H1 (cell line): ENCODE data around the gene MPEG1. TPM values are rescaled to one million over a fixed set of nuclear protein-coding genes. Genes with fewer than 3 reads are reported as not detected.

Experiments
- CTCF ChIA-PET: fragments of 300-600 bp; sonication (Branson Sonifier 250); formaldehyde crosslinking; loops from one replicate; lab custom pipeline; 2021; ENCODE audit not compliant: partially characterized antibody; lab: Charles Lee
- POLR2A ChIA-PET: fragments of 300-600 bp; sonication (Branson Sonifier 250); formaldehyde crosslinking; loops from one replicate; lab custom pipeline; 2021; ENCODE audit warnings: inconsistent platforms; ENCODE audit not compliant: partially characterized antibody; lab: Charles Lee
- DNase-seq, 2 experiments: peaks; one replicate each; pipeline versions ENCODE4 v3.0.0 to v3.0.0-alpha.2; 2010 to 2022; ENCODE audit warnings: low spot score in 2 of 2, low read depth in 1 of 2, mixed read lengths in 1 of 2
- FAIRE-seq: peaks from 2 replicates; lab custom pipeline; 2011; peaks lifted over from hg19 to GRCh38; lab: Jason Lieb, UNC
- H2AFZ ChIP-seq: 2 replicates; pipeline ENCODE4 v1.8.1; 2012; ENCODE audit warnings: low read length, inconsistent platforms
- H2AK5ac ChIP-seq: 2 replicates; pipeline ENCODE4 v1.6.1; 2013; ENCODE audit warnings: low read depth, low read length
- H2BK120ac ChIP-seq: replicated peaks from 2 replicates; pipeline ENCODE3; 2013; ENCODE audit warnings: low read depth, low read length, inconsistent platforms
- H2BK12ac ChIP-seq: 2 replicates; pipeline ENCODE4 v1.6.1; 2013; ENCODE audit warnings: low read depth, low read length
- H2BK15ac ChIP-seq: 2 replicates; pipeline ENCODE4 v1.6.1; 2013; ENCODE audit warnings: low read length
- H2BK20ac ChIP-seq: 2 replicates; pipeline ENCODE4 v1.6.1; 2013; ENCODE audit warnings: low read length
- H2BK5ac ChIP-seq: 2 replicates; pipeline ENCODE4 v1.6.1; 2013; ENCODE audit warnings: low read depth, low read length
- H3K14ac ChIP-seq: 2 replicates; pipeline ENCODE4 v1.6.1; 2013; ENCODE audit warnings: inconsistent platforms; ENCODE audit not compliant: insufficient read length
- H3K18ac ChIP-seq: 2 replicates; pipeline ENCODE4 v1.6.1; 2013; ENCODE audit warnings: low read length; ENCODE audit errors: extremely low read depth
- H3K23ac ChIP-seq: 2 replicates; pipeline ENCODE4 v1.6.1; 2013; ENCODE audit warnings: inconsistent platforms; ENCODE audit not compliant: insufficient read length
- H3K23me2 ChIP-seq: 2 replicates; pipeline ENCODE4 v1.6.1; 2013; ENCODE audit warnings: low read depth, low read length
- H3K27ac ChIP-seq: 2 replicates; pipeline ENCODE4 v1.6.1; 2011; ENCODE audit warnings: low read depth, low read length, inconsistent platforms
- H3K27me3 ChIP-seq, 4 experiments: replicated peaks in 1 of 4; 1 replicate in 1 of 4; 2 replicates in 3 of 4; pipeline versions ENCODE4 v1.6.1 to v1.8.1; 2011 to 2013; ENCODE audit warnings: low read length in 3 of 4, mild to moderate bottlenecking in 3 of 4, inconsistent platforms in 2 of 4, mixed read lengths in 2 of 4, moderate library complexity in 1 of 4; ENCODE audit not compliant: control insufficient read depth in 3 of 4, insufficient read depth in 3 of 4; ENCODE audit errors: extremely low read depth in 1 of 4
- H3K36me3 ChIP-seq, 4 experiments: 2 replicates each; pipeline versions ENCODE4 v1.6.1 to v1.8.1; 2011 to 2013; ENCODE audit warnings: mild to moderate bottlenecking in 4 of 4, low read length in 3 of 4, moderate library complexity in 2 of 4, control low read depth in 1 of 4, inconsistent platforms in 1 of 4; ENCODE audit not compliant: insufficient read depth in 4 of 4, control insufficient read depth in 2 of 4
- H3K4ac ChIP-seq: replicated peaks from 2 replicates; pipeline ENCODE3; 2013; ENCODE audit warnings: low read length, low read depth, mixed read lengths, inconsistent platforms; ENCODE audit not compliant: insufficient read length
- H3K4me1 ChIP-seq, 4 experiments: replicated peaks in 1 of 4; 1 replicate in 1 of 4; 2 replicates in 3 of 4; pipeline versions ENCODE4 v1.6.1 to v1.8.1; 2011 to 2013; ENCODE audit warnings: low read length in 3 of 4, inconsistent platforms in 2 of 4, mixed read lengths in 1 of 4; ENCODE audit not compliant: insufficient read depth in 4 of 4, control insufficient read depth in 3 of 4
- H3K4me2 ChIP-seq, 2 experiments: 2 replicates each; pipeline versions ENCODE4 v1.6.1 to v1.8.1; 2011 to 2013; ENCODE audit warnings: low read depth in 2 of 2, low read length in 2 of 2, control low read depth in 1 of 2, inconsistent platforms in 1 of 2, mild to moderate bottlenecking in 1 of 2; ENCODE audit not compliant: insufficient read depth in 1 of 2
- H3K4me3 ChIP-seq, 4 experiments: fragments of 200-600, 300-600 bp in 1 of 4; sonication (generic), shearing (Covaris generic), sonication (Bioruptor Twin) in 1 of 4; 2 replicates each; pipeline versions ENCODE4 v1.5.1 to v1.8.1; 2011 to 2016; ENCODE audit warnings: low read length in 4 of 4, low read depth in 3 of 4, control low read depth in 2 of 4, inconsistent platforms in 2 of 4, mild to moderate bottlenecking in 2 of 4, mixed read lengths in 1 of 4, moderate library complexity in 1 of 4; ENCODE audit not compliant: insufficient read depth in 2 of 4; ENCODE audit errors: extremely low read depth in 1 of 4
- H3K56ac ChIP-seq: replicated peaks from 2 replicates; pipeline ENCODE3; 2013; ENCODE audit warnings: low read depth, mild to moderate bottlenecking, mixed read lengths, low read length, inconsistent platforms; ENCODE audit not compliant: insufficient read length
- H3K79me1 ChIP-seq: 2 replicates; pipeline ENCODE4 v1.6.1; 2013; ENCODE audit warnings: low read depth, low read length, control low read depth
- H3K79me2 ChIP-seq, 2 experiments: 2 replicates each; pipeline versions ENCODE4 v1.6.1 to v1.8.1; 2012 to 2013; ENCODE audit warnings: low read length in 2 of 2, mild to moderate bottlenecking in 2 of 2, inconsistent platforms in 1 of 2; ENCODE audit not compliant: insufficient read depth in 2 of 2, control insufficient read depth in 1 of 2
- H3K9ac ChIP-seq, 4 experiments: replicated peaks in 1 of 4; 1 replicate in 1 of 4; 2 replicates in 3 of 4; pipeline versions ENCODE4 v1.6.1 to v1.8.1; 2011 to 2013; ENCODE audit warnings: low read depth in 3 of 4, low read length in 3 of 4, control low read depth in 2 of 4, mild to moderate bottlenecking in 2 of 4, moderate library complexity in 2 of 4, inconsistent platforms in 1 of 4; ENCODE audit errors: extremely low read depth in 1 of 4
- H3K9me3 ChIP-seq, 2 experiments: 2 replicates each; pipeline versions ENCODE4 v1.6.1 to v1.8.1; 2012 to 2013; ENCODE audit warnings: mild to moderate bottlenecking in 2 of 2, moderate library complexity in 2 of 2, control low read depth in 1 of 2, inconsistent platforms in 1 of 2, low read depth in 1 of 2, low read length in 1 of 2, mixed read lengths in 1 of 2; ENCODE audit not compliant: insufficient read depth in 2 of 2
- H4K20me1 ChIP-seq, 2 experiments: replicated peaks in 1 of 2; 2 replicates each; pipeline versions ENCODE3 to v1.8.1; 2011 to 2013; ENCODE audit warnings: inconsistent platforms in 2 of 2, low read length in 2 of 2, mild to moderate bottlenecking in 1 of 2; ENCODE audit not compliant: insufficient read depth in 2 of 2, control insufficient read depth in 1 of 2
- H4K5ac ChIP-seq: 2 replicates; pipeline ENCODE4 v1.6.1; 2013; ENCODE audit warnings: low read length, low read depth, mixed read lengths, inconsistent platforms; ENCODE audit not compliant: insufficient read length
- H4K8ac ChIP-seq: 2 replicates; pipeline ENCODE4 v1.8.0; 2013; ENCODE audit warnings: mild to moderate bottlenecking, moderate library complexity, low read length, inconsistent platforms; ENCODE audit not compliant: insufficient read depth; ENCODE audit errors: extremely low read depth
- H4K91ac ChIP-seq: replicated peaks from 2 replicates; pipeline ENCODE3; 2013; ENCODE audit warnings: low read length, mixed read lengths, inconsistent platforms; ENCODE audit not compliant: insufficient read length
- BCL11A ChIP-seq, 2 experiments: IDR thresholded peaks; one replicate each; pipeline ENCODE4 v1.6.1; 2011; ENCODE audit warnings: low read depth in 2 of 2, low read length in 2 of 2, mild to moderate bottlenecking in 2 of 2
- CBX5 ChIP-seq: fragments of 300-800, 300-1000 bp; sonication (generic); IDR thresholded peaks from 2 replicates; pipeline ENCODE4 v1.7.1; 2016; ENCODE audit warnings: antibody characterized with exemption, low read length, low read depth
- CEBPB ChIP-seq: IDR thresholded peaks from 2 replicates; pipeline ENCODE4 v1.6.1; 2012; ENCODE audit warnings: low read depth, low read length
- CHD2 ChIP-seq: IDR thresholded peaks from 2 replicates; pipeline ENCODE4 v1.6.1; 2012; ENCODE audit warnings: low read length, improper control_type of control experiment
- CREB1 ChIP-seq: IDR thresholded peaks from 2 replicates; pipeline ENCODE4 v1.6.1; 2012; ENCODE audit warnings: inconsistent platforms
- HDAC2 ChIP-seq, 2 experiments: fragments of 300-600 bp in 1 of 2; sonication (generic) in 1 of 2; IDR thresholded peaks; 2 replicates each; pipeline ENCODE4 v1.6.1; 2011 to 2012; ENCODE audit warnings: low read depth in 2 of 2, low read length in 2 of 2, mild to moderate bottlenecking in 2 of 2, moderate library complexity in 2 of 2, borderline replicate concordance in 1 of 2, inconsistent platforms in 1 of 2
- NRF1 ChIP-seq: IDR thresholded peaks from 2 replicates; pipeline ENCODE4 v1.6.1; 2011; ENCODE audit warnings: mild to moderate bottlenecking, low read depth, low read length, improper control_type of control experiment
- POLR2A ChIP-seq, 2 experiments: IDR thresholded peaks; 1 replicate in 1 of 2; 2 replicates in 1 of 2; pipeline ENCODE4 v1.6.1; 2011; ENCODE audit warnings: low read depth in 2 of 2, low read length in 2 of 2, mild to moderate bottlenecking in 2 of 2; ENCODE audit errors: control extremely low read depth in 1 of 2
- RNF2 ChIP-seq: fragments of 200-900, 300-1000 bp; sonication (generic); IDR thresholded peaks from 2 replicates; pipeline ENCODE4 v1.7.1; 2016; ENCODE audit warnings: borderline replicate concordance, low read depth, mild to moderate bottlenecking, antibody characterized with exemption, low read length; ENCODE audit not compliant: poor library complexity, severe bottlenecking; ENCODE audit errors: missing control alignments
- SRF ChIP-seq: IDR thresholded peaks from 2 replicates; pipeline ENCODE4 v1.6.1; 2011; ENCODE audit warnings: mild to moderate bottlenecking, low read depth, low read length, moderate library complexity
- WGBS, 2 experiments: shearing (Covaris generic) in 1 of 2; methylation state at CpG; one replicate each; pipeline versions ENCODE4 v1.1.6 to v1.1.7; 2013 to 2015; ENCODE audit warnings: low lambda C conversion rate in 2 of 2, mixed read lengths in 2 of 2, inconsistent platforms in 1 of 2, low coverage in 1 of 2, missing lambda C conversion rate in 1 of 2; ENCODE audit not compliant: insufficient replicate concordance in 2 of 2, insufficient coverage in 1 of 2, insufficient read length in 1 of 2; ENCODE audit errors: extremely low coverage in 1 of 2, missing lambda C conversion rate in 1 of 2; 5-methylcytosine and 5-hydroxymethylcytosine counted together
- polyA plus RNA-seq, 7 experiments: library from polyadenylated mRNA; depleted of rRNA in 3 of 7; stranded (reverse) in 5 of 7; unstranded in 2 of 7; fragments of >200 nt in 5 of 7; fragments of 200-250 nt in 2 of 7; gene quantifications; 1 replicate in 5 of 7; 2 replicates in 1 of 7; 4 replicates in 1 of 7; pipeline versions ENCODE4 v1.2.1 to v1.2.3, GENCODE V29; 2011 to 2013; ENCODE audit warnings: missing spikeins in 2 of 7, mixed read lengths in 2 of 7
- total RNA-seq: library from RNA; stranded (reverse); fragmentation: NEBNext Ultra II Directional; extraction: Animal tissue kit (Norgen Biotek cat#: 25700); gene quantifications from 2 replicates; pipeline ENCODE4 v1.2.1, GENCODE V29; 2021

The MPEG1 gene
- total and polyA plus RNA-seq, 2 of the 8 experiments (the other 6 are each of a cell fraction or from before 2014, with no cell fraction given), result not detected

DNA sequence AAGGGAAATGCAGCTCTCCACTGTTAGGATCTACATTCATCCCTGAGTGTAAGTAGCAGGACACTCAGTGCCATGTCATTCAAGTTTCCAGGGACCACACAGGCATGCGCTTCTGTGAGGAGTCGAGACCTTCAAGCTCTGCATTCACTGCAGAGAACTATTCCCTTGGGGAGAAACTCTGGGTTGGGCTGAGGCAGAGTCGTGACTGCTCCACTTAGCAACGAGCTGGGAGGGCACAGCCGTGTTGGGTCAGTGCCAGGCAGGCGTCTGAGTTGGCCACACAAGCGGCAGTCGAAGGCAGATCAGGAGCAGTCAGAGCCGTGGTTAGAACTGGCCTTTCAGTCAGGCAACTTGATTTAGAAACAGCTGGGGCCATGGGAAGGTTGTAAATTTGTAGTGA lies 14.7 kb downstream of the MPEG1 start:
- no peak overlapping the region for H3K23ac ChIP-seq
- 98% methylated on average over 9 of the region's 9 CpGs; no CpG with 5 or more reads in 1 of the 2 experiments for WGBS, 2 experiments
- H3K23me2 ChIP-seq, result no peaks in the 10 kb centered on the region
- TF ChIP-seq CHD2 (no peak), RNF2 (no peak), POLR2A (IDR thresholded peaks at IDR 0.05; ENCODE audit: control extremely low read depth in 1 of 2, low read depth in 2 of 2, low read length in 2 of 2) (no peak), SRF (no peak), CREB1 (no peak), HDAC2 (IDR thresholded peaks at IDR 0.05; ENCODE audit: borderline replicate concordance in 1 of 2, low read depth in 2 of 2, low read length in 2 of 2) (no peak), CBX5 (no peak), CEBPB (no peak), BCL11A (IDR thresholded peaks at IDR 0.05; ENCODE audit: low read depth in 2 of 2, low read length in 2 of 2) (no peak), NRF1 (no peak)

More for the DNA sequence above, 14.7 kb downstream of the MPEG1 start:
- Histone ChIP-seq H3K14ac (no peak overlapping the region), H3K18ac (no peak overlapping the region), H4K8ac (no peak overlapping the region), H2BK120ac (no peak overlapping the region), H3K27ac (no peak overlapping the region), H2BK15ac (no peak overlapping the region), H2AK5ac (no peak overlapping the region), H3K36me3 (peaks cover 6 to 44% (median 31%) of the 10 kb centered on the region in 4 experiments; a peak in 7 of 8 replicates), H4K5ac (no peak overlapping the region), H3K79me2 (no peaks in the 10 kb centered on the region), H3K4me1 (no peaks in the 10 kb centered on the region; a peak in 1 of 7 replicates), H2BK5ac (no peak overlapping the region), H3K9ac (no peak overlapping the region), H2BK20ac (no peak overlapping the region), H3K27me3 (no peaks in the 10 kb centered on the region), H4K20me1 (peaks cover 0 to 2% of the 10 kb centered on the region in 2 experiments), H3K4ac (no peak overlapping the region), H2AFZ (no peak overlapping the region), H3K56ac (no peak overlapping the region), H2BK12ac (no peak overlapping the region), H3K4me2 (no peak overlapping the region), H3K79me1 (no peaks in the 10 kb centered on the region), H3K9me3 (peaks cover 4 to 10% of the 10 kb centered on the region in 2 experiments; a peak in 3 of 4 replicates), H3K4me3 (no peak overlapping the region), H4K91ac (no peak overlapping the region)
- FAIRE-seq (no peak), DNase-seq (no peak)
- ChIA-PET CTCF (interaction anchor here (0.6 to 2.6 kb wide), 7 partner anchors 9 to 221 kb away, joined by 3 to 26 read pairs (median 4); no protein-coding TSS in a partner anchor), POLR2A (no interaction called here)
